ENCODE measurements around the gene DNAI1. TPM values are rescaled to one million over a fixed set of nuclear protein-coding genes. Genes with fewer than 3 reads are reported as not detected.

The DNAI1 gene
- total RNA-seq, 1 donor, result not detected

GRCh38 chr9:34551751-34552605 lies 93.4 kb downstream of the DNAI1 start:
- DNase-seq (ENCODE audit: low read depth), result no peak
- no peak overlapping the region for H3K4me3 ChIP-seq (ENCODE audit: low read depth, low read length)
- TF ChIP-seq CTCF (IDR thresholded peaks at IDR 0.05; ENCODE audit: insufficient read depth, low read length), result no peak

GRCh38 chr9:34552606-34552981 lies 94.0 kb downstream of the DNAI1 start:
- no peak for TF ChIP-seq CTCF (IDR thresholded peaks at IDR 0.05; ENCODE audit: insufficient read depth, low read length)
- H3K4me3 ChIP-seq (ENCODE audit: low read depth, low read length), result no peak overlapping the region
- DNase-seq (ENCODE audit: low read depth), result no peak

GRCh38 chr9:34552986-34553385 lies 94.4 kb downstream of the DNAI1 start:
- TF ChIP-seq CTCF (IDR thresholded peaks at IDR 0.05; ENCODE audit: insufficient read depth, low read length), result no peak
- no peak overlapping the region for H3K4me3 ChIP-seq (ENCODE audit: low read depth, low read length)
- DNase-seq (ENCODE audit: low read depth), result no peak

- no peak overlapping the region for H3K4me3 ChIP-seq (ENCODE audit: low read depth, low read length)
- DNase-seq (ENCODE audit: low read depth), result no peak
- no peak for TF ChIP-seq CTCF (IDR thresholded peaks at IDR 0.05; ENCODE audit: insufficient read depth, low read length)
Observed at GRCh38 chr9:34553511-34554021, 95.0 kb downstream of the DNAI1 start.

GRCh38 chr9:34554211-34555001 lies 95.8 kb downstream of the DNAI1 start:
- DNase-seq (ENCODE audit: low read depth), result no peak
- no peak for TF ChIP-seq CTCF (IDR thresholded peaks at IDR 0.05; ENCODE audit: insufficient read depth, low read length)

GRCh38 chr9:34555002-34555348 lies 96.4 kb downstream of the DNAI1 start:
- no peak overlapping the region for H3K4me3 ChIP-seq (ENCODE audit: low read depth, low read length)
- no peak for DNase-seq (ENCODE audit: low read depth)
- no peak for TF ChIP-seq CTCF (IDR thresholded peaks at IDR 0.05; ENCODE audit: insufficient read depth, low read length)

More at GRCh38 chr9:34554211-34555001, 95.8 kb downstream of the DNAI1 start:
- H3K4me3 ChIP-seq (ENCODE audit: low read depth, low read length), result no peak overlapping the region

Measured in fibroblast of the aortic adventitia (primary cell).